SJCRH30 (cell line): ENCODE data around the gene FHIP1A. TPM values are rescaled to one million over a fixed set of nuclear protein-coding genes. Genes with fewer than 3 reads are reported as not detected.
"Not testable (repeated sequence)": the region's sequence is repeated elsewhere in the genome, so short reads cannot be mapped to it uniquely, and the experiment has no call there.

Source experiments
- DNase-seq, 2 experiments: peaks; one replicate each; pipeline ENCODE4 v3.0.0-alpha.2; 2015 to 2020
- H3K27ac ChIP-seq: fragments of 250-450 bp; sonication (Bioruptor Pico); 2 replicates; pipeline ENCODE4 v1.5.1; 2020; ENCODE audit warnings: mild to moderate bottlenecking, moderate library complexity
- H3K27me3 ChIP-seq: fragments of 250-450 bp; sonication (Bioruptor Pico); 2 replicates; pipeline ENCODE4 v1.5.1; 2020; ENCODE audit warnings: mild to moderate bottlenecking, moderate library complexity
- H3K36me3 ChIP-seq: fragments of 250-450 bp; sonication (Bioruptor Pico); 2 replicates; pipeline ENCODE4 v1.5.1; 2020; ENCODE audit warnings: mild to moderate bottlenecking, moderate library complexity
- H3K4me1 ChIP-seq: fragments of 250-450 bp; sonication (Bioruptor Pico); 2 replicates; pipeline ENCODE4 v1.5.1; 2020; ENCODE audit warnings: mild to moderate bottlenecking, moderate library complexity
- H3K4me3 ChIP-seq: fragments of 250-450 bp; sonication (Bioruptor Pico); 2 replicates; pipeline ENCODE4 v1.5.1; 2020; ENCODE audit warnings: mild to moderate bottlenecking, moderate library complexity
- H3K9me3 ChIP-seq: fragments of 250-450 bp; sonication (Bioruptor Pico); replicated peaks from 2 replicates; pipeline ENCODE4 v1.5.1; 2020; ENCODE audit warnings: mild to moderate bottlenecking, moderate library complexity
- total RNA-seq: library from RNA; depleted of rRNA; stranded (reverse); fragments of >200 nt; shearing (Covaris generic); gene quantifications from 2 replicates; pipeline ENCODE4 v1.2.3, GENCODE V29; 2014; rRNA removed

The FHIP1A gene
- 2.1 and 2.7 TPM in 2 replicates for total RNA-seq

GRCh38 chr4:151408630-151409469 lies at the start of gene FHIP1A:
TSS of gene FHIP1A (plus strand) at chr4:151409176. CDS start at chr4:151566260, 157,084 bp downstream.
- Histone ChIP-seq H3K4me3 (peak within 1 kb of the TSS; percentile 78), H3K9me3 (no peaks in the 10 kb centered on the region), H3K4me1 (0 out of 2 replicates have a peak, but pooled peaks cover 5% of the 10 kb centered on the region), H3K36me3 (no peaks in the 10 kb centered on the region), H3K27ac (peak within 1 kb of the TSS; percentile 26; the same call in 1 of the 2 replicates), H3K27me3 (no peaks in the 10 kb centered on the region)
- peak; percentile 63 to 75 for DNase-seq

- no peaks in the 10 kb centered on the region for H3K4me1 ChIP-seq
- H3K27me3 ChIP-seq: no peaks in the 10 kb centered on the region
- no peak overlapping the region for H3K27ac ChIP-seq
- H3K9me3 ChIP-seq: no peaks in the 10 kb centered on the region
- no peak for DNase-seq
- H3K36me3 ChIP-seq: no peaks in the 10 kb centered on the region
- H3K4me3 ChIP-seq: no peak overlapping the region
These were observed 49.4 kb upstream of the FHIP1A start for GRCh38 chr4:151359576-151359975.

GRCh38 chr4:151361126-151361525 lies 47.9 kb upstream of the FHIP1A start:
- Histone ChIP-seq H3K36me3 (no peaks in the 10 kb centered on the region), H3K4me1 (no peaks in the 10 kb centered on the region), H3K27ac (no peak overlapping the region)

GRCh38 chr4:151361966-151362365 lies 47.0 kb upstream of the FHIP1A start:
- no peaks in the 10 kb centered on the region for H3K27me3 ChIP-seq
- no peaks in the 10 kb centered on the region for H3K36me3 ChIP-seq
- H3K9me3 ChIP-seq: no peaks in the 10 kb centered on the region
- H3K27ac ChIP-seq: no peak overlapping the region
- no peaks in the 10 kb centered on the region for H3K4me1 ChIP-seq
- DNase-seq: no peak
- H3K4me3 ChIP-seq: no peak overlapping the region

More at GRCh38 chr4:151361126-151361525, 47.9 kb upstream of the FHIP1A start:
- Histone ChIP-seq H3K4me3 (no peak overlapping the region), H3K27me3 (no peaks in the 10 kb centered on the region), H3K9me3 (no peaks in the 10 kb centered on the region)
- DNase-seq: no peak

GRCh38 chr4:151362404-151363164 lies 46.4 kb upstream of the FHIP1A start:
- no peak overlapping the region for H3K27ac ChIP-seq
- peak; percentile 73 to 88 for DNase-seq
- H3K4me3 ChIP-seq: peak overlapping the region; percentile 14; the same call in 1 of the 2 replicates
- no peaks in the 10 kb centered on the region for H3K36me3 ChIP-seq
- no peaks in the 10 kb centered on the region for H3K9me3 ChIP-seq
- H3K4me1 ChIP-seq: no peaks in the 10 kb centered on the region
- no peaks in the 10 kb centered on the region for H3K27me3 ChIP-seq

GRCh38 chr4:151376540-151376939 lies 32.4 kb upstream of the FHIP1A start:
- H3K9me3 ChIP-seq: no peaks in the 10 kb centered on the region
- no peak overlapping the region for H3K27ac ChIP-seq
- H3K27me3 ChIP-seq: no peaks in the 10 kb centered on the region
- no peaks in the 10 kb centered on the region for H3K4me1 ChIP-seq
- DNase-seq: no peak
- H3K4me3 ChIP-seq: no peak overlapping the region
- H3K36me3 ChIP-seq: no peaks in the 10 kb centered on the region

GRCh38 chr4:151389311-151389710 lies 19.7 kb upstream of the FHIP1A start:
- Histone ChIP-seq H3K36me3 (no peaks in the 10 kb centered on the region), H3K27ac (no peak overlapping the region), H3K27me3 (no peaks in the 10 kb centered on the region), H3K4me3 (no peak overlapping the region), H3K4me1 (no peaks in the 10 kb centered on the region), H3K9me3 (no peaks in the 10 kb centered on the region)
- DNase-seq: no peak

- H3K9me3 ChIP-seq, H3K4me1 ChIP-seq, H3K4me3 ChIP-seq, H3K27me3 ChIP-seq, DNase-seq, H3K27ac ChIP-seq, H3K36me3 ChIP-seq: not testable (repeated sequence)
These were observed 19.2 kb upstream of the FHIP1A start for GRCh38 chr4:151389799-151390198.

- Histone ChIP-seq H3K27ac (no peak overlapping the region), H3K36me3 (no peaks in the 10 kb centered on the region), H3K9me3 (no peaks in the 10 kb centered on the region), H3K4me3 (no peak overlapping the region), H3K4me1 (no peaks in the 10 kb centered on the region), H3K27me3 (no peaks in the 10 kb centered on the region)
- no peak for DNase-seq
These were observed 13.1 kb upstream of the FHIP1A start for GRCh38 chr4:151395873-151396272.

GRCh38 chr4:151400343-151400742 lies 8.6 kb upstream of the FHIP1A start:
- Histone ChIP-seq H3K4me1 (no peaks in the 10 kb centered on the region), H3K9me3 (no peaks in the 10 kb centered on the region), H3K4me3 (no peak overlapping the region), H3K27ac (no peak overlapping the region), H3K36me3 (no peaks in the 10 kb centered on the region), H3K27me3 (no peaks in the 10 kb centered on the region)
- no peak for DNase-seq

- Histone ChIP-seq H3K36me3 (no peaks in the 10 kb centered on the region), H3K27me3 (no peaks in the 10 kb centered on the region), H3K27ac (no peak overlapping the region), H3K9me3 (no peaks in the 10 kb centered on the region), H3K4me1 (no peaks in the 10 kb centered on the region), H3K4me3 (no peak overlapping the region)
- no peak for DNase-seq
These were observed 7.2 kb upstream of the FHIP1A start for GRCh38 chr4:151401739-151402138.

GRCh38 chr4:151402145-151402865 lies 6.7 kb upstream of the FHIP1A start:
- DNase-seq: no peak
- Histone ChIP-seq H3K27me3 (no peaks in the 10 kb centered on the region), H3K4me1 (no peaks in the 10 kb centered on the region), H3K36me3 (no peaks in the 10 kb centered on the region), H3K27ac (no peak overlapping the region), H3K4me3 (no peak overlapping the region), H3K9me3 (no peaks in the 10 kb centered on the region)

- Histone ChIP-seq H3K4me1 (no peaks in the 10 kb centered on the region), H3K36me3 (no peaks in the 10 kb centered on the region), H3K9me3 (no peaks in the 10 kb centered on the region), H3K27me3 (no peaks in the 10 kb centered on the region), H3K4me3 (no peak overlapping the region), H3K27ac (no peak overlapping the region)
- no peak for DNase-seq
These were observed 5.3 kb upstream of the FHIP1A start for GRCh38 chr4:151403656-151404055.

- DNase-seq, H3K9me3 ChIP-seq, H3K27ac ChIP-seq, H3K4me3 ChIP-seq, H3K27me3 ChIP-seq, H3K36me3 ChIP-seq, H3K4me1 ChIP-seq: not testable (repeated sequence)
These were observed 4.2 kb upstream of the FHIP1A start for GRCh38 chr4:151404802-151405201.

- no peak for DNase-seq
- no peak overlapping the region for H3K4me3 ChIP-seq
- no peaks in the 10 kb centered on the region for H3K36me3 ChIP-seq
- no peaks in the 10 kb centered on the region for H3K9me3 ChIP-seq
- no peaks in the 10 kb centered on the region for H3K27me3 ChIP-seq
- H3K4me1 ChIP-seq: 0 out of 2 replicates have a peak, but pooled peaks cover 5% of the 10 kb centered on the region
- no peak overlapping the region for H3K27ac ChIP-seq
These were observed 2.0 kb upstream of the FHIP1A start for GRCh38 chr4:151407018-151407417.
